ENCODE data around the gene TOX4.
"Not testable (repeated sequence)": the region's sequence is repeated elsewhere in the genome, so short reads cannot be mapped to it uniquely, and the experiment has no call there.

TOX4 gene

GRCh38 chr14:21535545-21536417, 58.8 kb downstream of the TOX4 start:
- DNase-seq (ENCODE audit: low read depth in 2 of 2), result no peak

- DNase-seq (ENCODE audit: low read depth in 2 of 2), result no peak
Measured at GRCh38 chr14:21536418-21537089, 59.6 kb downstream of the TOX4 start.

- no peak for DNase-seq (ENCODE audit: low read depth in 2 of 2)
Measured at GRCh38 chr14:21537090-21537424, 60.1 kb downstream of the TOX4 start.

- no peak for DNase-seq (ENCODE audit: low read depth in 2 of 2)
Measured at GRCh38 chr14:21539189-21539940, 62.4 kb downstream of the TOX4 start.

GRCh38 chr14:21541413-21542074, 64.5 kb downstream of the TOX4 start:
- no peak for DNase-seq (ENCODE audit: low read depth in 2 of 2)

GRCh38 chr14:21543521-21543960, 66.5 kb downstream of the TOX4 start:
- DNase-seq (ENCODE audit: low read depth in 2 of 2), result no peak

- no peak for DNase-seq (ENCODE audit: low read depth in 2 of 2)
Measured at GRCh38 chr14:21543963-21544362, 67.0 kb downstream of the TOX4 start.

GRCh38 chr14:21544588-21544987, 67.6 kb downstream of the TOX4 start:
- not testable (repeated sequence) for DNase-seq (ENCODE audit: low read depth in 2 of 2)
